ENCODE results near the gene PRRG4. TPM values are rescaled to one million over a fixed set of nuclear protein-coding genes. Genes with fewer than 3 reads are reported as not detected.
"Not testable (repeated sequence)": the region's sequence is repeated elsewhere in the genome, so short reads cannot be mapped to it uniquely, and the experiment has no call there.

Gene PRRG4
- total RNA-seq, 1 experiment from 2014 or later: 1.2 TPM

- H2AFZ ChIP-seq (ENCODE audit: low read length): no peak overlapping the region
- H2BK15ac ChIP-seq (ENCODE audit: low read depth, low read length): no peak overlapping the region
- Mint-ChIP-seq H3K4me3 (no peak overlapping the region), H3K27me3 (ENCODE audit: low read depth) (no peaks in the 10 kb centered on the region; the same call in 1 of the 2 replicates), H3K27ac (no peak overlapping the region), H3K36me3 (ENCODE audit: insufficient read depth in 1 of 3, low read depth in 3 of 3) (no peaks in the 10 kb centered on the region), H3K4me1 (no peaks in the 10 kb centered on the region), H3K9me3 (no peaks in the 10 kb centered on the region)
- no peak overlapping the region for H4K5ac ChIP-seq (ENCODE audit: insufficient read length, low read depth, low read length)
- no peak overlapping the region for H3K23ac ChIP-seq (ENCODE audit: insufficient read length, low read depth, low read length)
- H3K18ac ChIP-seq (ENCODE audit: insufficient read length, low read depth, low read length): no peak overlapping the region
- H3K56ac ChIP-seq (ENCODE audit: insufficient read length, low read depth, low read length): no peak overlapping the region
- H2BK12ac ChIP-seq (ENCODE audit: insufficient read length, low read depth, low read length): no peak overlapping the region
- no peaks in the 10 kb centered on the region for H3K4me1 ChIP-seq (ENCODE audit: insufficient read depth, low read length)
- H3K23me2 ChIP-seq (ENCODE audit: insufficient read length, low read depth, low read length, poor library complexity, severe bottlenecking): no peaks in the 10 kb centered on the region
- no peak overlapping the region for H2BK5ac ChIP-seq (ENCODE audit: insufficient read length, low read length)
- no peaks in the 10 kb centered on the region for H3K9me3 ChIP-seq (ENCODE audit: control insufficient read depth, low read depth, low read length)
- H3K79me2 ChIP-seq (ENCODE audit: insufficient read depth, low read length): no peaks in the 10 kb centered on the region
- H3K4me2 ChIP-seq (ENCODE audit: insufficient read depth, insufficient read length, low read length): no peak overlapping the region
- no peak overlapping the region for H3K14ac ChIP-seq (ENCODE audit: insufficient read depth, low read length)
- no peak overlapping the region for H3K9ac ChIP-seq (ENCODE audit: extremely low read depth, insufficient read length, low read length)
- H3T11ph ChIP-seq (ENCODE audit: low read length): no peak overlapping the region
- no peak overlapping the region for H3K27ac ChIP-seq (ENCODE audit: insufficient read length, low read depth, low read length)
- no peak overlapping the region for H4K91ac ChIP-seq (ENCODE audit: insufficient read length, low read depth, low read length)
- H2BK20ac ChIP-seq (ENCODE audit: low read depth, low read length, poor library complexity, severe bottlenecking): no peak overlapping the region
- no CpG with 5 or more reads among the region's 5 CpGs for WGBS (ENCODE audit: extremely low coverage, insufficient read length, low lambda C conversion rate)
- no peak overlapping the region for H2BK120ac ChIP-seq (ENCODE audit: low read depth, low read length, poor library complexity, severe bottlenecking)
- no peaks in the 10 kb centered on the region for H4K20me1 ChIP-seq (ENCODE audit: control insufficient read depth, insufficient read depth, insufficient read length)
- no peak for DNase-seq
- no peaks in the 10 kb centered on the region for H3K79me1 ChIP-seq (ENCODE audit: insufficient read depth, low read depth, low read length, poor library complexity, severe bottlenecking)
- TF ChIP-seq CTCF (conservative IDR thresholded peaks at IDR 0.05): no peak
- H2AK5ac ChIP-seq (ENCODE audit: insufficient read length, low read length): no peak overlapping the region
- no peaks in the 10 kb centered on the region for H3K27me3 ChIP-seq (ENCODE audit: insufficient read depth, low read length)
- no peak overlapping the region for H3K4ac ChIP-seq (ENCODE audit: low read depth, low read length)
- H4K8ac ChIP-seq (replicated peaks; ENCODE audit: insufficient read length, low read depth, low read length): no peak overlapping the region
Measured at GRCh38 chr11:32821917-32822560, 7.7 kb upstream of the PRRG4 start.

GRCh38 chr11:32823617-32824016, 6.1 kb upstream of the PRRG4 start:
- H2AFZ ChIP-seq (ENCODE audit: low read length); H3K4me2 ChIP-seq (ENCODE audit: insufficient read depth, insufficient read length, low read length); H2BK5ac ChIP-seq (ENCODE audit: insufficient read length, low read length); H3K27me3 ChIP-seq (ENCODE audit: insufficient read depth, low read length); H4K5ac ChIP-seq (ENCODE audit: insufficient read length, low read depth, low read length); H2BK12ac ChIP-seq (ENCODE audit: insufficient read length, low read depth, low read length); H3K4me3 Mint-ChIP-seq; H2AK5ac ChIP-seq (ENCODE audit: insufficient read length, low read length); H3K23me2 ChIP-seq (ENCODE audit: insufficient read length, low read depth, low read length, poor library complexity, severe bottlenecking); H3K36me3 Mint-ChIP-seq (ENCODE audit: insufficient read depth in 1 of 3, low read depth in 3 of 3); H3K4me1 ChIP-seq (ENCODE audit: insufficient read depth, low read length); H3K9ac ChIP-seq (ENCODE audit: extremely low read depth, insufficient read length, low read length); H3K4ac ChIP-seq (ENCODE audit: low read depth, low read length); H3K14ac ChIP-seq (ENCODE audit: insufficient read depth, low read length); H3K27ac Mint-ChIP-seq; H3K79me1 ChIP-seq (ENCODE audit: insufficient read depth, low read depth, low read length, poor library complexity, severe bottlenecking); H3K9me3 ChIP-seq (ENCODE audit: control insufficient read depth, low read depth, low read length); H3K9me3 Mint-ChIP-seq; DNase-seq; H3T11ph ChIP-seq (ENCODE audit: low read length); H3K56ac ChIP-seq (ENCODE audit: insufficient read length, low read depth, low read length); H3K23ac ChIP-seq (ENCODE audit: insufficient read length, low read depth, low read length); H3K4me1 Mint-ChIP-seq; H3K79me2 ChIP-seq (ENCODE audit: insufficient read depth, low read length); H2BK20ac ChIP-seq (ENCODE audit: low read depth, low read length, poor library complexity, severe bottlenecking); H4K8ac ChIP-seq (replicated peaks; ENCODE audit: insufficient read length, low read depth, low read length); H3K18ac ChIP-seq (ENCODE audit: insufficient read length, low read depth, low read length); H3K27me3 Mint-ChIP-seq (ENCODE audit: low read depth); H4K20me1 ChIP-seq (ENCODE audit: control insufficient read depth, insufficient read depth, insufficient read length); H4K91ac ChIP-seq (ENCODE audit: insufficient read length, low read depth, low read length); H3K27ac ChIP-seq (ENCODE audit: insufficient read length, low read depth, low read length); H2BK120ac ChIP-seq (ENCODE audit: low read depth, low read length, poor library complexity, severe bottlenecking); H2BK15ac ChIP-seq (ENCODE audit: low read depth, low read length): not testable (repeated sequence)
- WGBS (ENCODE audit: extremely low coverage, insufficient read length, low lambda C conversion rate): no CpG with 5 or more reads among the region's 3 CpGs

Measured in H9 (cell line).